HCT116 (cell line): Measurements from ENCODE around the gene OPCML.

ENCODE experiments used
- CTCF ChIP-seq, 3 experiments: fragments of 200-600 bp in 1 of 3; sonication (generic) in 1 of 3; IDR thresholded peaks in 2 of 3; conservative IDR thresholded peaks in 1 of 3; 2 replicates each; pipeline ENCODE4 v1.5.1; 2012 to 2017; ENCODE audit warnings: low read depth in 2 of 3, low read length in 2 of 3, antibody characterized with exemption in 1 of 3, borderline replicate concordance in 1 of 3, control low read depth in 1 of 3, mild to moderate bottlenecking in 1 of 3, mixed read lengths in 1 of 3, mixed run types in 1 of 3, moderate library complexity in 1 of 3; ENCODE audit not compliant: insufficient read depth in 1 of 3
- POLR2A ChIP-seq: IDR thresholded peaks from 2 replicates; pipeline ENCODE4 v1.7.0; 2011; ENCODE audit warnings: borderline replicate concordance; ENCODE audit not compliant: insufficient read depth, insufficient read length; ENCODE audit errors: extremely low read depth

- TF ChIP-seq POLR2A, result no peak
- TF ChIP-seq CTCF (IDR thresholded peaks at IDR 0.05 in 2 of 3, conservative IDR thresholded peaks at IDR 0.05 in 1 of 3; ENCODE audit: borderline replicate concordance in 1 of 3, insufficient read depth in 1 of 3, low read depth in 2 of 3, low read length in 2 of 3), result no peak
Observed at GRCh38 chr11:133560472-133560855, 28.2 kb upstream of the OPCML start.
